ACHN (cell line): Measurements from ENCODE around the gene MMP23B.
"Not testable (repeated sequence)": the region's sequence is repeated elsewhere in the genome, so short reads cannot be mapped to it uniquely, and the experiment has no call there.

ENCODE experiments used
- DNase-seq: peaks from one replicate; pipeline ENCODE4 v3.0.0-alpha.2; 2015
- in situ Hi-C: cut with HindIII; loops from 2 replicates; pipeline ENCODE4 v1.10.0; 2017; ENCODE audit warnings: low sequenced_read_pairs, low pct_ligation_motif_present, low pct_unique_long_range_greater_than_20kb

The MMP23B gene

GRCh38 chr1:1627829-1628753 lies 3.9 kb upstream of the MMP23B start:
- DNase-seq: no peak
- in situ Hi-C loops: no loop called here

DNA sequence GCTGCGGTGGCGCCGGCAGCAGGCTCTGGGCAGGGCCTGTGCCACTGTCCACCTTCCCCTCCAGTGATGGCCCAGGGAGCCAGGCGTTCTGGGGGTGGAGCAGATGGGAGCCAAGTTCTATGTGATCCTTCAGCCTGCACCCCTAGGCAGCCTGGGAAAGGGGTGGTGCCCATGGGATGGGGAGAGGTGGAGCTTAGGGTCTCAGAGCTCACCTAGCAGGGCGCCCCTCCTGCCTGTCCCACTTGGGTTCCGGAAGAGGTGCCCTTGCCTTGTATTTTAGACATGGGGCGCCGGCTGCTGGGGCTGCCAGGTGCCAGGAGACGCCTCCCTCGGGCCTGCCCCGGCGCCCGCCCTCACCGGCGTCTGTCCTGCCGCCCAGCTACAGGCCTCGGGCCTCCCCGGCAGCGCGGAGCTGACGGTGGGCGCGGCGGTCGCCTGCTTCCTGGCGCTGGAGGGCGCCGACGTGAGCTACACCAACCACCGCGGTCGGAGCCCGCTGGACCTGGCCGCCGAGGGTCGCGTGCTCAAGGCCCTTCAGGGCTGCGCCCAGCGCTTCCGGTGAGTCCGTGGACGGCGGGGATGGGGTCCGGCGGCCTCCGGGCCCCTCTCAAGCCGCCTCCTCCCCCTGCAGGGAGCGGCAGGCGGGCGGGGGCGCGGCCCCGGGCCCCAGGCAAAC lies 3.1 kb upstream of the MMP23B start:
- in situ Hi-C loops: no loop called here
- no peak for DNase-seq

GRCh38 chr1:1629430-1630190 lies 2.4 kb upstream of the MMP23B start:
- in situ Hi-C loops: no loop called here
- DNase-seq: no peak

DNA sequence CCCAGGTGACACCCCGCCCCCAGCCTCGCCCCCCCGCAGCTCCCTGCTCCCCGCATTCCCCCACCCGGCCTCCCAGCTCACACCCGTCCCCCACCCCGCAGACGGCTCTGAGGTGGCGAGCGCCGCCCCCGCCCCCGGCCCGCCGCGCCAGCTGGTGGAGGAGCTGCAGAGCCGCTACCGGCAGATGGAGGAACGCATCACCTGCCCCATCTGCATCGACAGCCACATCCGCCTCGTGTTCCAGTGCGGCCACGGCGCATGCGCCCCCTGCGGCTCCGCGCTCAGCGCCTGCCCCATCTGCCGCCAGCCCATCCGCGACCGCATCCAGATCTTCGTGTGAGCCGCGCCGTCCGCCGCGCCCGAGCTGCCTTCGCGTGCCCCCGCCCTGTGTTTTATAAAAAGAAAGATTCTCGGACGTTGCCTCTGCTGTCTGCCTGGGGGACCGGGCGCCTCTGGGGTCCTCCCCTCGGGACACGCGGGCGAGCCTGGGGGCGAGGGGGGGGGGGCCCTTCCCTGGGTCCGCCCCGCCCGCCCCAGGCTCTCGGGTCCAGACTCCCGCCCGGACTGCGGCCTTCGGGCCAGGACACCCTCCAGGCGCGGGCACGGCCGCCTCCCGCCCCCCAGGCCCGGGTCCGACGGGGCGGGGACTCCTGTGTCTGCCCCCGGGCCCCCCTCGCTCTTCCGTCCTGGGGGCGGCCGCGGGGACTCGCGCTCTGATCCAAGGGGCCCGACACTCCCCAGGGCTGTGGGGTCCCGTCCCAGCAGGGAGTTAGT lies 1.6 kb upstream of the MMP23B start:
- in situ Hi-C loops: no loop called here
- DNase-seq: no peak

GRCh38 chr1:1630965-1631781 lies 800 bp upstream of the MMP23B start:
- in situ Hi-C loops: no loop called here
- DNase-seq: no peak

DNA sequence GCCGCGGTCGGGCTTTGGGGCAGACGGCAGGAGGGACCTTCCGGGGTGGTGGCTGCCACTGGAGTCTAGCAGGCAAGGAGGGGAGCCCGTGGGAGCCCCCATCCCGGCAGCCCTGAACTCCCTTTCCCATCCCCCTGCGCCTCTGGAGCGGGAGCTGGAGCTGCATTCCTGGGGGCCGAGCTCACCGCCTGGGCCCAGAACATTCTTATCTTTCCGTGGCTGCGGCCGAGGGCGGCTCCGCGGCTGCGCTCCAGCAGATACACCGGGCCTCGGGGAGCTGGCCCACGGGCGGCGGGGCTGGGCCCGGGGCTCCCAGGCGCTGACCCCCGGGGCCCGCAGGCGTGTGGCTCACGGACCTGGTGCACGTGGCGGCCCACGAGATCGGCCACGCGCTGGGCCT lies 1.4 kb downstream of the MMP23B start:
- DNase-seq, in situ Hi-C loops: not testable (repeated sequence)

- DNase-seq, in situ Hi-C loops: not testable (repeated sequence)
These were observed 2.6 kb downstream of the MMP23B start for GRCh38 chr1:1634613-1635012.

DNA sequence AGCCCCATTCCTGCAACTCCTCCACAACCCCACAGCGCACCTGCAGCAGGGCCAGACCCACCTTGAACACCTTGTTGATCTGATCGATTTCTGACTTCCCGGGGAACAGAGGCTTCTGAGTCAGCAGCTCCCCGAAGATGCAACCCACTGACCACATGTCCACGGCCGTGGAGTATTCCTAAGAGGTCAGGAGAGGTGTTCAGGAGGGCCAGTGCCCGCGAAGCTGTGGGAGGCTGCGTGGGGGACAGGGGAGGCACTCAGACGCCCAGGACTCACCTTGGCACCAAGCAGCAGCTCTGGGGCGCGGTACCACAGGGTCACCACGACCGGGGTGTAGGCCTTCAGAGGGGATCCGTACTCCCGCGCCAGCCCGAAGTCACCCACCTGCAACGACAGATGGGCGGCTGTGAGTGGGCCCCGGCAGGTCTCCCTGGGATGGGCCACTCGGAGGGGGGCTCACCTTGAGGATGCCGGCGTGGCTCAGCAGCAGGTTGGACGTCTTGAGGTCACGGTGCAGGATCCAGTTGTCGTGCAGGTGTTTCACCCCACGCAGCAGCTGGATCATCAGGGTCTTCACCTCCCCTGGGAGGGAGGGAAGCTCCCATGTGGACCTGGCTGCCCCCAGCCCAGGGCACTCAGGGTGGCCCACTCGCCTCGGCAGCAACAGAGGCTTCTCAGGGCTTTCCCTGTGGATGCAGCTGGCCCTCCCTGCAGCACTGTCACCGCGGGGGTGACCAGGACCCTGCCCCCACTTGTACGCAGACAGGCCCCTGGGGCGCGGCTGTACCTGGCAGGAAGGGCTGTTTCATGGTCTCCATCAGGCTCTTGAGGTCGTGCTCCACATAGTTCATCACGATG lies 4.9 kb downstream of the MMP23B start:
- not testable (repeated sequence) for DNase-seq

GRCh38 chr1:1637479-1637875 lies 5.5 kb downstream of the MMP23B start:
- in situ Hi-C loops, DNase-seq: not testable (repeated sequence)

More for the DNA sequence above, 4.9 kb downstream of the MMP23B start:
- in situ Hi-C loops: not testable (repeated sequence)

DNA sequence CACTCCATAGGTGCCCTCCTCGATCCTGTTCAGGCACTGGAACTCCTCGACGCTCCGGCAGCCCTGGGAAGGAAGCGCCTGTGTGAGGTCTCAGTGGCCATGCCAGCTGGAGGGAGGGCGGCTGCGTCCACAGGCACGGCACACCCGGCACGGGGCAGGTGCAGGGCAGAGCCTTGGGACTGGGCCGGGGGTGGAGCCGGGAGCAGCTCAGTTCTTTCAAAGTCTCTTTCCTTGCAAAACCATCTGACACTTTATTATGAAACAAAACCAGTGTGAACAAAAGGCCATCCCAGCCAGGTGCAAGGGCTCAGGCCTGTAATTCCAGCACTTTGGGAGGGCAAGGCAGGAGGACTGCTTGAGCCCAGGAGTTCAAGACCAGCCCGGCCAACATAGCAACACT lies 6.6 kb downstream of the MMP23B start:
- in situ Hi-C loops, DNase-seq: not testable (repeated sequence)

DNA sequence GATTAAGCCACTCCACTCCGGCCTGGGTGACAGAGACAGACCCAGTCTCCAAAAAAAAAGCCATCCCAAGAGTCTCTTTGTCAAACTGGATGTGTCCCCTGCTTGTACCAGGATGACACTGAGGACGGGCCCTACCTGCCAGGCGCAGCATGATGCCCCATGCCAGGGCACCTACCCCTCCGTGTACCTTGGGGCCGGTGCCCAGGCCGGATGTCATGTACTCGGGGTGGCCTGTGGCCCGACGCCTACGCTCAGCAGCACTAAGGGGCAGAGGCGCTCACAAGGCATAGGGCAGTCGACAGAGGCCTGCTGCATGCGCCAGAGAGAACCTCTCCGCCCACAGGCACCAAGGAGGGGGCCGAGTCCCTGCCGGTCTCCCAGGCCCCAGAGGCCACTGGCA lies 7.4 kb downstream of the MMP23B start:
- in situ Hi-C loops, DNase-seq: not testable (repeated sequence)

- in situ Hi-C loops, DNase-seq: not testable (repeated sequence)
These were observed 8.1 kb downstream of the MMP23B start for GRCh38 chr1:1640081-1640480.

GRCh38 chr1:1640711-1641461 lies 8.9 kb downstream of the MMP23B start:
- in situ Hi-C loops, DNase-seq: not testable (repeated sequence)

- DNase-seq, in situ Hi-C loops: not testable (repeated sequence)
These were observed 14.4 kb downstream of the MMP23B start for GRCh38 chr1:1646326-1646725.

DNA sequence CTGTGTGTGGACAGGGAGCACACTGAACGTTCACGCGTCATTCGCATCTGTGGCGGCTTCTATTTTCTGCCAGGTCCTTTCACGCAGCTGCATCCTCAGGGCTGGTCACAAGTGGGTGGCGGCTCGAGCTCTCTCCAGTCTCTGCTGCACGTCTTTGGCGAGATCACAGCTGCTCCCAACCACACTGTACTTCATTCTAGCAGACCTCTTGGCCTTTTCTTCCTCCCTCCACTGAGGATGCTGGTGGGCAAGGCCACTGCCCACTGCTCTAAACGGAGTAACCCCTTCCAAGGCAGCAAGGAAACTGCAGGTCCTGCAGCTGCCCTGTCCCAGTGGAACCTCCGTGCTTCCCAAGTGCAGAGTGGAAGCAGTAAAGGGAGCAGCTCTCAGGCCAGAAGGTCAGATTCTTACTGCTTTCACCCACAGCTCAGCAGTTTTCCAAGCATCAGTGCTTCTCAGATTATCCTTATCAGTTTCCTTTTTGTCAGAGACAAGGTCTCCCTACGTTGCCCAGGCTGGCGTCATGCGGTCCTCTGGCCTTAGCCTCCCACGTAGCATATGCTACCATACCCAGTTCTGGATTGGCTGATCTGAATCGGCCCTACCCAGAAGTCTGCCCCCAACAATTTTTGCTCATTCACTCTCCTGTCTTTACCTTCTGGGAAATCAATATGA lies 15.7 kb downstream of the MMP23B start:
- in situ Hi-C loops, DNase-seq: not testable (repeated sequence)
